ENCODE results near the gene AUTS2.

The AUTS2 gene

DNA sequence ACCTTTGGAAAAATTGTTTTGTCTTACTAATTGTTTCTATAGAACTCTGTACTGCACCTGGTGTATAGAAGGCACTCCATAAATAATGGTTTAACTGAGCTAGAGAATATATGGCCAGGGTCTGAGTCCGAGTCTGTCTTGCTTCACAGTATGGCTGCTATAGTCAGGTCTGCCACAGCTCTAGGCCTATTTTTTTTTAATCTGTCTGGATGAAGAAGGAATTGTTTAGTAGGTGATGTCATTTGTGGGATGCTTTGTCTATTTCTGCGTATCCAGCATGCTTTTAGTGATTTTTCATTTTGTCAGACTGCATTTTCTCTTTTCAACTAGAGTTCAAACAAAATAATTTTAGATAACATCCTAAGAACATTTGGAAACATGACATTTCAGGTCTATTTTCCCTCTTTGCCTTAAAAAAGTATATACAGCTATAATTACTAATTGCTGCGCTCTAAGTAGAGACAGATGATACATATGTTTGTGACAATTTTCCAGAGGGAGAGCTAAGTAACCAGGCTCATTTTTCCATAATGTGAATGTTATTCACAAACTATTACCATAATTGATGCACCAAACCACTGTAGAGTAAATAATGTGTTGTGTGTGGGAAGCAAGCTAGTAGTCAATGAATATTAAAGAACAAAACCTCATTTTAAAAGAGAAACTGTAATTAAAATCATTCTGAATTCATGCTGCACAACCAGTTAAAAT lies 361.7 kb downstream of the AUTS2 start:
- DNase-seq, result no peak

DNA sequence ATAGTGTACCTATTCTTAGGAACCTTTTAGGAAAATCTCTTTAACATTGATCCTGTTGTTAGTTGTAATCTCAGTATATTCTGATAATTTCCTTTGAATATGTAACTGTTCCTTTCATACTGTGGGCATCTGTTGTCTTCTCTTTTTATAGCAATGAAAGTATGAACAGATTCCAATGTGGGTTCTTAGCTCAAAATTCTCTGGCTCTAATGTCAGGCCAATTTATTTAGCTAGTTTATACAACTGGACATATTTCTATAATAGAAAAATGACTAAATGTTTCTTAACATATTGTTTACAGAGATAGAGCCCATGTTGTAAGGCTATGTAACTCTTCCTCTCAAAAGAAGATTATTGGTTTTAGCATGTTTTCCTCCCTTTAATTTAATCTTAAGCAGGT lies 363.2 kb downstream of the AUTS2 start:
- DNase-seq, result no peak

GRCh38 chr7:69962186-69963065 lies 364.2 kb downstream of the AUTS2 start:
- DNase-seq, result peak; percentile 32

DNA sequence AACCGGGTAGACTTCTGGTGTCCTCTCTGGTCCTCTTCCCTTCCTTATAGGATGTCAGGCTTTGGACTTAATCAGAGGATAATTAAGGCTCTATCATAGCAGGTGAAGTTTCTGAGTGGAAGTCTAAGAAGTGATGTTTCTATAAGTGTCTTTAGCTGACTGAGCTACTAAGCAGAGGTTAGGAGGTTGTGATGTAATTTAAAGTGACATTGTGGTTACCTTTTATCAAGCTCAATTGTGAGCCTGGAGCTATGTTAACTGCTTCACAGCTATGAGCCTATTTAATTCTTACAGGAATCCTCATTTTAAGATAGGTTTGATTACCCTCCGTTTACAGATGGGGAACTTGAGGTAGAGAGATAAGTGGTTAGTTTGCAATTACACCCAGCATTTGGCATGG lies 365.1 kb downstream of the AUTS2 start:
- no peak for DNase-seq

- DNase-seq, result no peak
Observed at GRCh38 chr7:69966766-69967591, 368.7 kb downstream of the AUTS2 start.

GRCh38 chr7:69967689-69968450 lies 369.6 kb downstream of the AUTS2 start:
- no peak for DNase-seq

- DNase-seq, result no peak
Observed at GRCh38 chr7:69968969-69969556, 370.8 kb downstream of the AUTS2 start.

GRCh38 chr7:69981646-69982045 lies 383.4 kb downstream of the AUTS2 start:
- no peak for DNase-seq

- DNase-seq, result no peak
Observed at GRCh38 chr7:69982197-69982596, 383.9 kb downstream of the AUTS2 start.

DNA sequence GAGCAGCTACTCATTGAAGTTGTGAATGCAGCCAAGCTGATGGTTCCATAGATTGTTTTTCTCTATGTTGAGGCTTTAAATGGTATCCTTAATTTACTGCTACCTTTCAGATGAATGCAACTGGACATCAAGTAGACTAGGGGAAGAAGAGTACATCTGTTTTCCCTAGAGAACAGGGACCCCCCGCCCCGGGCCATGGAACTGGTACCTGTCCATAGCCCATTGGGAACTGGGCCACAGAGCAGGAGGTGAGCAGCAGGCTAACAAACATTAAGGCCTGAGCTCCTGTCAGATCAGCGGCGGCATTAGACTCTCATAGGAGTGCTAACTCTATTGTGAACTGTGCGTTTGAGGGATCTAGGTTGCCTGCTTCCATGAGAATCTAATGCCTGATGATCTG lies 391.3 kb downstream of the AUTS2 start:
- DNase-seq, result no peak

- DNase-seq, result no peak
Observed at GRCh38 chr7:69992938-69993337, 394.7 kb downstream of the AUTS2 start.

DNA sequence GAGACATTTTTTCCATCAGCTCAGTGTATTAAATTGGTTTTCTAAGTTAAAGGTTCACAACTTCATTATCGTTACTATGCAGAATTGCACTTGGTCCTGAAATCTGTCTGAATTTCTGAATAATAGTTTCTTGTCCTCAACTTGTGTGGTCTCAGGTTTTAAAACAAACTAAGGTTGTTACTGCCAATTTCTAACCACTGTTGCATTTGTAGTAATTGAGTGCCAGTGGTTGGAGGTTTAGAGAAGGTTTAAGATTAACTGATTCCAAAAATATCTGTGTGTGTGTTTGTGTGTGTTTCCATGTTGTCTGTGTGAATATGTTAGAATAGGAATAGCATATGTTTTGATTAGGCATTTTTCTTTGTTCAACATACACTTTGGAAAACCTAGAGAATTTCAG lies 395.9 kb downstream of the AUTS2 start:
- no peak for DNase-seq

GRCh38 chr7:69994886-69995542 lies 396.7 kb downstream of the AUTS2 start:
- no peak for DNase-seq

- DNase-seq, result no peak
Observed at GRCh38 chr7:69996121-69996520, 397.8 kb downstream of the AUTS2 start.

GRCh38 chr7:70000737-70001348 lies 402.6 kb downstream of the AUTS2 start:
- peak; percentile 97 for DNase-seq

DNA sequence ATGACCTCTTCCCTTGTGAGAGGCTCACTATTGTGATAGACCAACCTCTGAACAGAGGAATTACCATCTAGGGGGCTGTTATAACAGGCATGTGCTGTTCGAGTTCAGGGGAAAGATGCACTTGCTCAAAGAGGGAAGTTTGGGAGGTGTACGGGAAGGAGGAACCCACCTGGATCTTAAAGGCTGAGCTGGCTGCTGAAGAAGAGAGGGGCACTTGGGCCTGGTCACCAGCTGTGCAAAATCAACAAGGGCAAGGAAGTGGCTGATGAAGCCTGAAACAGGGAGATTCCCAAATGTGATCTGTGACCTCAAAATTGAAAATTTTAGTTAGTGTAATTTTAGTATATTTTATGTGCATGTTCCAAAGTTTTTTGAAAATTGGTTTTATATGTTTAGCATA lies 407.2 kb downstream of the AUTS2 start:
- DNase-seq, result no peak

DNA sequence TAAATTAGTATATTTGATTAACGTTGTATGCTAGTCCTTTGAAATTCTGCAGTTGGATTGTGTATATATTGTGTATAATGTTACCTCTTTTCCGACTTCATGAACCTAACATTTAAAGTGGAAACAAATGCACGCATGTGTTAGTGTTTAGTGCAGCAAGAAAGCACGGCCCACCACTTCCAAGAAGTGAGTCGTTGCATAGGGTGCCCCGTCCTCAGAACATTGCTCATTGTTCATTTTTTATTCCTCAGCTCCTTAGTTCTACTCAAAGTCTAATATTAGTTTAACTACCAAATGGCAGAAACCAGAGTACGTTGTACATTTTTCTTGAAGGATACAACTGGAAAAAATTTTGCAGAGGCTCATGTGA lies 407.6 kb downstream of the AUTS2 start:
- no peak for DNase-seq

GRCh38 chr7:70006261-70006920 lies 408.1 kb downstream of the AUTS2 start:
- DNase-seq, result peak; percentile 14

GRCh38 chr7:70008466-70008865 lies 410.2 kb downstream of the AUTS2 start:
- no peak for DNase-seq

DNA sequence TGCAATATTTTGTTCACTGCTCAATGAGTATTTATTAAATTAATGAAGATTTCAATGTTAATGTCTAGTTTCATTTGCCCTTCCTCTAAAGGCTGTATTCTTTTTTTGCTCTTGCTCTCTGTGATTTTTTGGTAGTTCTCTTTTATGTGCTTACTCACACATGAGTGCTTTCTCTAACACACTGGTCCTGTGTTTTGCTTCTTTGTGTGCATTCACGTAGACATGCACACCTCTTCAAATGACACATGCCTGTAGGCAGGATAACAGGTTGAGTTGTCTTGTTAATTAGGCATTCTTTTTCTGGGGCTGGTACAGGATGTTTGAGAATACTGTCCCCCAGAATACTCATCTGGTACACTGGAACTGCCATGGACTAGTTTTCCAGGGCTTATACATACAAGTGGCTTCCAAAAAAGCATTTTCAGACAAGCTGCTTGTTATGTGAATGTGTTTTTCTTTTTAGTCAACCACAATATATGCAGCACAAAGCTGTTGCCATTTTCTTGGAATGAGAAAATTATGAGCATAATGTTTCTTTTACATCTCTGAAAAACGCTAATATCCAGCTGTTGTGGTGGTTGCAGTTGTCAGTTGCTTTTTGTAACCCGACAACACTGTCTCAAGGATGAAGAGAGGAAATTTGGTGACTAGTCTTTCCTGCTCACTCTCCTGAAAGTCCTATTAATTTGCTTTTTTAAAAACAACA lies 416.4 kb downstream of the AUTS2 start:
- DNase-seq, result no peak
